Stimulated activated CD4-positive, alpha-beta T cell treated with anti-CD3 and anti-CD28 coated beads, Interleukin-2, amount 100 ng/mL, for 4 hours (primary cell): ENCODE measurements around the gene FAM184B.
"Not testable (repeated sequence)": the region's sequence is repeated elsewhere in the genome, so short reads cannot be mapped to it uniquely, and the experiment has no call there.

Source experiments
- DNase-seq: peaks from one replicate; pipeline ENCODE4 v3.0.0-alpha.2; 2020; ENCODE audit warnings: low read depth

FAM184B gene

DNA sequence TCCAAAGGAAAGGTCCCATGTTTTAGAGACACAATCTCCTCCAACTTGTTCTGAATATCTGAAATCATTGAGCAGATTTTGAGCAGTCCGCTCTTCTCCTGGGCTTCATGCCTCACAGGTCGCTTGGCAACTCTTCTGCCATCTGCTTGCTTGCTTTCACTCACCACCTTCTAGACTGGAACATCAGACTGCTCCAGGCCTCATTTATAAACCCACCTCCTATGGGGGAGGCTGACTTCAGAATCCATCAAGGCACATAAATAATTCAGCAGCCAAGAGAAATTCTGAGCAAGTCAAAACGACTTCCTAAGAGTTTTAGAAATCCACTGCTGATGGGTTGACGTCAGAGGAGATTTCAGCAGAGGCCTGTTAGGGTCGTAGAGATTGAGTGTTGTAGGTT is 64.1 kb downstream of the FAM184B start:
- no peak for DNase-seq

- no peak for DNase-seq
These were observed 65.9 kb downstream of the FAM184B start for GRCh38 chr4:17715511-17715910.

DNA sequence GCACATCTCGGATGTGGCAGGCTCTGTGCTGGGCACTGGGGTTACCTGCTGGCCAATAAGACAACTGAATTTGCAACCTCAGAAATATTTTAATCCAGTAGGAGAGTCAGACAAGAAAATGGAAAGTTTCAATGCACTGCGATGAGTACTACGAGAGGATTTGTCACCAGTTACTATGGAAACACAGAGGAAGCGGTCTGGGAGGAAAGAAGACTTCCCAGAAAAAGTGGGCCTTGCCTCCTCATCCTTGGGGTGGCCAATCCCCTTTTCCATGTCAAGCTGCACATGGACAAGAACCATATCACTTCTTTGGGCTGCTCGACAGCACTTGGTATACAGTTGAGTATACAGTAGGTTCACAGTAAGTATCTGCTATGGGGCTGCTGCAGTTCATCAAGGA is 67.6 kb downstream of the FAM184B start:
- DNase-seq = no peak

GRCh38 chr4:17712166-17712565 is 69.3 kb downstream of the FAM184B start:
- DNase-seq = no peak

- not testable (repeated sequence) for DNase-seq
These were observed 70.2 kb downstream of the FAM184B start for GRCh38 chr4:17711206-17711605.

DNA sequence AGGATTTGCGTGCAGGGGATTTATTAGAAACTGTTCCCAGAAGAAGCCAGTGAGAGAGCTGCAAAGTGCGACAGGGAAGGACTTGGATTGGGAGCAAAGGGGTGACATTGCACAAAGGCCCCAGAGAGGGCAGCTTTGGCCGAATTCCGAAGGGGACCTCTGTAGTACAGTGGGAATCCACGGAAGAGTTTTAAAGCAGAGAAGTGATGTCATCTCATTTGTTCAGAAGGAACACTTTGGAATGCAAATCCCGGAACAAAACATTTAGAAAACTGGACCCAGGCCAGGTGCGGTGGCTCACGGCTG is 71.7 kb downstream of the FAM184B start:
- no peak for DNase-seq

- DNase-seq = no peak
These were observed 72.2 kb downstream of the FAM184B start for GRCh38 chr4:17708992-17709762.

DNA sequence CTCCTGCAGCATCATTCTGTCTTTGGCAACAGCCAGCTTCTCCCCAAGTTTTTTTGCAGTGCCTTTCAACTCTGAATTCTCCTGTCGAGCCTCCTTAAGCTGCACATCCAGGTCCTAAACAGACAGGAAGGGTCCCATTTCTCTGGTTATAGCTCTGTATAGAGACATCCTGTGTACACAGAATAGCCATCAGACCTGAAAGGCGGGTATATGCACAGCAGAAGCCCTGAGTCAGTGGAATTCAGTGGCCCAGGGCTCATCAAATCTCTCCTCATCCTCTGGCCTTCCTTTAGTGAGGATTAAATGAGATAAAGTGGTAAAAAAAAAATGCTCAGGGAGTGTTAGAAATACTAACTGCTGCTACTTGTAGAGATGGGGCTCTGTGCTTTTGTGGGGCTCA is 73.8 kb downstream of the FAM184B start:
- DNase-seq = no peak

GRCh38 chr4:17705107-17705506 is 76.3 kb downstream of the FAM184B start:
- DNase-seq = no peak

GRCh38 chr4:17704020-17704650 is 77.3 kb downstream of the FAM184B start:
- DNase-seq = no peak

DNA sequence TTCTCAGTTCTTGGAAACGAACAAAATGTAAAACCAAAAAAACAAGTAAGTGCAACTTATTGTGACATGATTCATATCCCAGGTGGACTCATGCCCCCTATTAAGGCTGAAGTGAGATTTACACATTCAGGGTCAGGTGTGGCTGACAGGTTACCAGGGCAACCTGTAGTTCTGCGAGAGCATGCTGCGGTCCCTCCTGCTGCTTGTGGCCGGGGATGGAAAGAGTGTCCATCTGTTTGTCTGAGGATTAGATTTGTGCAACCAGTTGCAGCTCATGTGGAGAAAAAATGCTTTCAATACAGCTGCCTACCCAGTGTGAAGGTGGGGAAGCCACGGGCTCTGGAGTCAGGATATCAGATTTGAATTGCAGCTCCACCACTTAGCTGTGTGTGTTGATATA is 78.8 kb downstream of the FAM184B start:
- DNase-seq = no peak

GRCh38 chr4:17701882-17702281 is 79.5 kb downstream of the FAM184B start:
- no peak for DNase-seq

DNA sequence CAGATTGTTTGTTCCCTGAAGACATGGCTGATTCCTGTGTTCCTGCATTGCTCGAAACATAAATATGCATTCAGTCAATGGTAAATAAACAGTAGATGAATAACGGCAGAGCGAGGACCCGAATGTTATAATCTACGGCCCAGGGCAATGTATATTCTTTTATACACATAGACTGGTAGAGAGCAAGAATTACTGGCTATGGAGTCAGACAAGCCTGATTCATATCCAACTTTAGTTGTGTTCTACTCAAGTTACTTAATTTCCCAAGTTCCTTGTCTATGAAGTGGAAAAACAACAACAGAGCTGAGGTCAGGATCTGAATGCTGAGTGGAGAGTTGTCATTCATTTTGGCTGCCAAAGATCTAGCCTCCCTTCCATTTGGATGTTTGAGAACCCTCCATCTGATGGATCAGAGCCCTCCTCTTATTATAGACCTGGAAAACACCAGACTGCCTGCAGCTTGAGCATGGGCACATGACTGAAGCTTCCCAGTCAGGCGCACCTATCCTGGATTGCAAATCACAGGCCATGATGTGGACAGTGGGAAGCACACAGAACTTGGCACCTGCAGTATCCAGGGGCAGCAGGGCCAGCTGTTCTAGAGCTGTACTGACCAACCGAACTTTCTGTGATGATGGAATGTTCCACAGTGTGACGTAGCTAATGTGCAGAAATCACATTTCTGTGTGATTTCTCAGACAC is 80.1 kb downstream of the FAM184B start:
- no peak for DNase-seq

GRCh38 chr4:17699380-17699779 is 82.0 kb downstream of the FAM184B start:
- no peak for DNase-seq

DNA sequence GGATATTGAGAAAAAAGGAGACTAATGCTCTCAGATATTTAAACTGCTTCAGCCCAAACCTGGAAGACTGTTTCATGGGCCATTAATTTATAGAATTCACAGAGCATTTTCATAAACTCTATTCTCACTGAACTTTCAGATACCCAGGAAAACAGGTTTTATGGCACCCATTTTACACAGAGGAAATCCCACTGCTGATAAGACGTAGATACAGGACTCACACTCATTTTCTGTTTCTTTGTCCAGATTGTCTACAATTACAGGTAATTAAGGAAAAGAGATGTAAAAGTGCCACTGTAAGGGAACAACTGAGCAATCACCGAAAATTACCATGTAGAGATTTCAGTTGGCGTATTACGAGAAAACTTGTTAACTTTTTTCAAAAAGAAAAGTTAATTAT is 83.3 kb downstream of the FAM184B start:
- DNase-seq = no peak

- DNase-seq = no peak
These were observed 86.1 kb downstream of the FAM184B start for GRCh38 chr4:17695341-17695740.

DNA sequence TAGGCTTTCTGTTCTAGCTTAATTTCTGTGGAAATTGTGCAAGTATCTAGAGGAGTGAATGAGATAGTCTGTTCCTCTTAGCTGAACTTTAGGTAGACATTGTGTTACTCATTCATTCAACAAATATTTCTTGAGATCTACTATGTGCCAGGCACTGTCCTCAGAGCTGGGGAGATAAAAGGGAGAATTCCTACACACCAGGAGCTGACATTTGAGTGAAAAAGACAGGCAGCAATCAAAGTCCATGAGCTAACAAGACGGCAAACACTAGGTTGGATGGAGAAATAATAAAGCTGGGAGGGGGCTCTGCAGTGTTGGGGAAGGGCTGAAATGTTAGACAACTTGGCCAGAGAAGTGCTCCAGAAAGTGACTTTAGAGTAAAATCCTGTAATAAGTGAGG is 86.9 kb downstream of the FAM184B start:
- DNase-seq = no peak

GRCh38 chr4:17690898-17691297 is 90.5 kb downstream of the FAM184B start:
- DNase-seq = no peak

GRCh38 chr4:17690135-17690534 is 91.3 kb downstream of the FAM184B start:
- DNase-seq = no peak

GRCh38 chr4:17688011-17688441 is 93.4 kb downstream of the FAM184B start:
- no peak for DNase-seq

DNA sequence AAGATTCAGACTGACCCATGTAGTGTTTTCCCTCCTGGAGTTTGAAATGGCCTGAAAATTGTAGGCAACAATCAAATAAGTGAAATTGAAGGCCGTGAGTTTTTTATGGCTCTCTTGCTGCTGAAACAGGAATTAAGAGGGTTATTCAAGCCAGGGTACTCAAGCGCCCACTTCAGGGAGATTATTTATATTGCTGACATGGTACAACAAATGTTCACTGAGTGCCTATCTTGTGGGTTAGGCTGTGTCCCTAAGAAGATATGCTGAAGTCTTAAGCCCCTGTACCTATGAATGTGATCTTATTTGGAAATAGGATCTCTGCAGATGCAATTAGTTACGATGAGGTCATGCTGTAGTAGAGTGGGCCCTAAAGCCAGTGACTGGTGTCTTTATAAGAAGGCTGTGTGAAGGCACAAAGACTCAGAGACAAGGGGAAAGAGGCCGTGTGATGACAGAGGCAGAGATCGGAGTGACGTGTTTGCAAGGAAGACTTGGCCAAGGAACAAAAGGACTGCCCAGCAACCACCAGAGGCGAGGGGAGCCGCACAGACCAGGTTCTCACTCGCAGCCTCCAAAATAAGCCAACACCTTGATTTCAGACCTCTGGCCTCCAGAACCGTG is 94.1 kb downstream of the FAM184B start:
- DNase-seq = no peak

- DNase-seq = not testable (repeated sequence)
These were observed 96.8 kb downstream of the FAM184B start for GRCh38 chr4:17684648-17685047.

DNA sequence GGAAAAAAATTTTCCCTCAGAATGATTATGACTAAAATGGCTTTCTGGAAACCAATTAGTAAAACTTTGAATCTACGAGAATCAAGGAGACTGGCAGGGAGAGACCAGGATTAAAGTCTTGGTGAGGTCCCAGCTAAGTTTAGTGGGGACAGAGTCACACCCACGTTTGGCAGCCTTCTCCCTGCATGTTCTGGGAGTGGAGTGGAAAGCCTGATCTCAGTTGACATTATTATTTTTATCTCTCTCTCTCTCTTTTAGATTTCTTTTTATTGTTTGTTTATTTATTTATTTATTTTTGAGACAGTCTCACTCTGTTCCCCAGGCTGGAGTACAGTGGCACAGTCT is 99.2 kb downstream of the FAM184B start:
- no peak for DNase-seq
